HG03378 (cell line): Measurements from ENCODE around the gene DCST2.

Experiments
- ATAC-seq: cut with Tn5 transposase; IDR thresholded peaks from one replicate; pipeline ENCODE4 v1.9.1; 2021; ENCODE audit warnings: mild to moderate bottlenecking, moderate library complexity; ENCODE audit not compliant: unreplicated experiment

Gene DCST2

DNA sequence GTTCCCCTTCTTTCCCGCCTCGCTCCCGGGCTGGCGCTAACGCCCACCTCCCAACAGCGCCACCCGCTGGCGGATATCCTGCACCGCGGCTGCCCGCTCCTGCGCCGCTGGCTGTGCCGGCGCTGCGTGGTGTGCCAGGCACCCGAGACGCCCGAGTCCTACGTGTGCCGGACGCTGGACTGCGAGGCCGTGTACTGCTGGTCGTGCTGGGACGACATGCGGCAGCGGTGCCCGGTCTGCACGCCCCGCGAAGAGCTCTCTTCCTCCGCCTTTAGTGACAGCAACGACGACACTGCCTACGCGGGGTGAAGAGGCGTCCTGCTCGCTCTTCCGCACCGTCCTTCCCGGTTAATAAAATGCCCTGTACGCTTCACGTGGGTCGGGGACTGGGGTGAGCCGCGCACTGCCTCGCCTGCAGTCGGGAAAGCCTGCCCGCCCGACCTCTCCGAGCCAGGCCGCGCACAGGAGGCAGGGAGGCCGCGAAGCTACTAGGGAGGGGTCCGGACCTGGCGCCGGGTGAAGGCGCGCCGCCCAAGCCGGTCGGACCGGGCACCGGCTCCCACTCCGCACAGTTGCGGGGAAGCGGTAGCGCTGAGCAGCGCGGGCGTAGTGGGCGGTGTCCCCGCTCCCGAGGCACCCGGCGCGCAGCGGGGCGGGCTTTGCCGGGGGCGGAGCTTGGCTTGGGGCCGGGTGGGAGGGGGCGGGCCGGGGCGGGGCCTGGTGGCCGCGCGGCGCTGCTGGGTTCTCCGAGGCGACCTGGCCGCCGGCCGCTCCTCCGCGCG is 17.2 kb upstream of the DCST2 start, which contains the start of gene ADAM15:
ADAM15 (plus strand) TSS at position 757 of the 782 bp plus-strand sequence. CDS start 71 bp downstream, outside the sequence.
- no peak for ATAC-seq

DNA sequence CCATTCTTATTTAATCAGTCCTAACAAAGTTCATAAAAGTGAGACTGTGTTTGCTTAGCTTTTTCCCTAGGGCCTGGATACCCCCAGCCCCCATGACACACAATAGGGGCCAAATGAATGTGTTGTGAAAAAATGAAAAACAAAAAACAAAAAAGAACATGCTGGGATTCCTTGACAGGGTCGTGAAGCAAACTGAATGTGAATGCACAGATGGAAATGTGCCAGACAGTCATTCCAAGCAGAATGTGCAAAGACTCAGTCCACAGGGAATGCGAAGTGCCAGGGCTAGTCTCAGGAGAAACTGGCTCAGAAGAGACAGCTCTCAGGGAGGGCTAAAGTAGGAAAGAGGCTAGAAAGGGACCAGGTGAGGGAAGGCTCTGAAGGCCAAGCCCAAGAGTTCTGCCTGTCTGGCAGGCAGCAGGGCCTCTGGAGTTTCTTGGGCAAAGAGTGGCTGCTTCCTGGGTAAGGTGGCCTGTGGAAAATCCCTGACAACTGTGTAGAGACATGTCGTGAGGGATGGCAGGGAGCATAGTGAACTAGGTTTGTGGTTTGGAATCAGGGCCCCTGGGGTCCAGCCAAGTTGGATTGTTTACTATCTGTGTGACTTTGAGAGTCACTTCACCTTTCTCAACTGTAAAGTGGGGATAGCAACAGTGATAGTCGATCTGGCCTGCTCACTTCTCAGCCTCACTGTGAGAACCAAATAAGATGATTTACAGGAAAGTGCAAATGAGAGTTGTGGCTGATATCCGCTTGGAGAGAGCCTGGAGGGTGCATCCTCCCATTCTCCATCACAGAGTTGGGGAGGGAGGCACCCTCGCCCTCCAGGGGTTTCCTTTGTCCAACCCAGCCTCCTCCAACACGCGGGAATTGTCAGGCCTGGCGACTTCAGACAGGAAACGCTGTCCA is 16.3 kb upstream of the DCST2 start:
- ATAC-seq: no peak

DNA sequence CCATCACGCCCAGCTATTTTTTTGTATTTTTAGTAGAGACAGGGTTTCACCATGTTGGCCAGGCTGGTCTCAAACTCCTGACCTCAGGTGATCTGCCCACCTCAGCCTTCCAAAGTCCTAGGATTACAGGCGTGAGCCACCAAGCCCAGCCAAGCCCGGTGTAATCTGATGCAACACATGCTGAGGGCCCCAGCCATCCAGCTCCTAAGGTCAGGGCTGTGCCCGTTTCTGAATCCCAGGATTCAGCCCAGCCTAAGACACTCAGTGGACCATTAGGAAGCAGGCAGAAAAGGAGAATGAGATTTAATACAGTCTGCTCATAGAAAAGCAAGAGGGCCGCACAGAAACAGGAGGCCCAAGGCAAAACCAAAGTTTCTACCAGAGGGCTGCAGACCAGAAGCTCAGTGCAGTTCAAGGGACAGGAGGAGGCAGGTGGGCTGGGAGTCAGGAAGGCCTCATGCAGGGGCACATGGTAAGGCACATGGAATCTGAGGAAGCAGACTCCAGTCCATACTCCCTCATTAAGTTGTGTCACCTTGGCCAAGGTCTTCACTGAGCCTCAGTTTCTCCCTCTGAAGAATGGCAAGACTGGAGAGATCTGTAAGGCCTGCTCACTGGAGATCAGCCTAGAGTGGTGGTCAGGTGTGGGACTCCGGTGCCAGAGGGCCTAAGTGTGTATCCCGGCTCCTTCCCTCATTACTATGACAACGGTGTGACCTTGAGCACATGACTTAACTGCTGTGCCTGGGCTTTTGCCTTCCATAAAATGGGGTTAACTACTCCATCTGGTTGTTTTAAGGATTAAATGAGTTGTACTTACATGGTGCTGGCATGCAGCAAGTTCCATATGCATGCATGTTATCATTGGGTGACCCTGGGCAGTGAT is 15.1 kb upstream of the DCST2 start:
- no peak for ATAC-seq

DNA sequence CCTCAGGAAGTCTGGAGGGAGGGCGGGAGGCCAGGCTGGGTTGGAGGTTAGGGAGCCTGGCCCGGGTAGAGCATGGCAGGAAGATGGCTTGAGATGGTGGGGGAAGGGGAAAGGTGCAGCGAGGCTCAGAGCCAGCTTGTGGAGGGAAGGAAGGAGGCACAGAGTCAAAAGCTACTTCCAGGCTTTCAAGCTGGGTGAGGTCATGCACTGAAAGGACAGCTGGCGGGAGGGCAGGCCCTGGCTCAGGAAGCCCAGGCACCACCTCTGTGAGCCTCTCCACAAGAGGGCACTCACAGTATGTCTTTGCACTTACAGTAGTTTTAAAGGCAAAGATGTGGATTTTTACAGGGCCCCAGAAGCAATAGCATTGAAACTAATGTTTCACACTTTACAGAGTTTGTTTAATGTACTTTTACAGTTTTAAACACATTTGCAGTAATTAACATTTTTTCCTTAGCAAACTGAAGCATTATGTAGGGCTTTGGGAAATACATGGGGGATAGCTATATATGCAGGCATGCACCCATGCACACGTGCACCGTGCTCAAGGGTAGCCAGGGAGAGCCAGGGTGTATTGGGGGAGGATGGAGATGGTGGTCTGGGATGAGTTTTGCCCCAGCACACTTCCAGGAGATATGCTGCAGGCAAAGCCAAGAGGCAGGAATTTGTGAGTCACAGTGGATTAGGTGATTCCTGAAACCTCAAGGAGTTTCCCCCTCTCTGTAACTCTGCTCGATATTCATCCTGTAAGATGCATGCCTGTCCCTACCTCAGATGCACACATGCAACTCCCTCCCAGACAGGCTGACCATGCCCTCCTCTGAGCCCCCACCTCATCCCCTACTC is 11.5 kb upstream of the DCST2 start:
- no peak for ATAC-seq

DNA sequence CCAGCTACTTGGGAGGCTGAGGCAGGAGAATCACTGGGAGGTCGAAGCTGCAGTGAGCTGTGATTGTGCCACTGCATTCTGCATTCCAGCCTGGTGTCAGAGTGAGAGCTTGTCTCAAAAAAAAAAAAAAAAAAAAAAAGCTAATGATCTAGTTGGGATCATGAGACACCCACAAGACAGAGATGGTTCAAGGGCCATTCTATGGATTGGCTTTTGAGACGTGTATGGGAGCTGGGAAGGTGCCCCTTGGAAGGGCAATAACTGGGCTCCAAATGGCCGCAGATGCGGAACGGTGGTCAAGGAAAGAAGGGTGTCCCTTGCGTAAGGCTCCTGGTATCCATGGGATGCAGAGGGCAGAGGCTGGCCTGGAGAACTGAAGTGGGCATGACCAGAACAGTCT is 10.8 kb upstream of the DCST2 start:
- no peak for ATAC-seq

DNA sequence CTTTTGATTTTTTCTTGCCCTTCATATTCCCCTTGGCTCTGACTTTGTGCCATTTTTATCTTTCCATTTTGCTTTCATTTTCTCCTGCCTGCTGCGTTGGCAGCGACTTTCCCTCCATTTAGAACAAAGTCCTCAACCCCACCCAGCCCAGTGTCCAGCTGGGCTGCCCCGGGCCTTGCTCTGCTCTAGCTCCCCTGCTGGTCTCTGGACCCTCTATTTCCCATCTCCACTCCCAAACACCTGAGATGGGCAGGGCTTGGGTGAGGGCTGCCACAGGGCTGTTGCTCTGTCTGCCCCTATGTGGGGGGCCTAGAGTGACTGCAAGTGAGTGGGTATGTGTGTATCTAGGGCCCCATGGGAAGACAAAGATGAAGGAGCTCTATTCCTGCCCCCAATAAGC is 10.2 kb upstream of the DCST2 start:
- ATAC-seq: no peak

DNA sequence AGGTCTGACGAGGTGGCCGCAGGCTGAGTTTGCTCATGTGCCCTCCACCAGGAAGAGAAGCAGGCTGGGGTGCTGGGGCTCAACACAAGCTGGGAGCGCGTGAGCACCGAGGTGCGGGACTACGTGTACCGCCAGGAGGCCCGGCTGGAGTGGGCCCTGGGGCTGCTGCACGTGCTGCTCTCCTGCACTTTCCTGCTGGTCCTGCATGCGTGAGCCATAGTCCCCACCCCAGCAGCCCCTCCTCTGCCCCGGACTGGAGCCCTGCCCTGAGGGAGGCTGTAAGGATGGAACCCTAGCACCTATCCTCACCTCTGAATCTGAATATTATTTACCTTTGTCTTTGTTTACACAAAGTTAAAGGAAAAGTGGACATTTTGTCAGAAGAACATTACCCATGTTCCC is 9.7 kb upstream of the DCST2 start:
- ATAC-seq: no peak

DNA sequence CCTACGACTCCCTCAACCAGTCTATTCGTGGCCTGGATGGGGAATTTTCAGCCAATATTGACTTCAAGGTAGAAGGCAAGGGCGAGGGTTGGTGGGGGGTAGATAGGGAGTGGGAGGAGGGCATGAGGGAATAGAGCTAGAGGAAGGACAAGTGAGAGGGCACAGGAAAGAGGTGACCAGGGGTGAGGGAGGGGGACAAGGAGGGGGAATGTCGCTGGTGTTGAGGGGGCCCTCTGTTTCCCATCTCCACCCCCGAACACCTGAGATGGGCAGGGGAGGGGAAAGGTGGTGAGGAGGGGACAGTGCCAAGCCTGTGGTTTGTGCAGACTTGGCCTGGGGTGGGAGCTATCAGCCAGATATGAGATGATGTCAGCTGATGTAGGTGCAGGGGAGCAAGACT is 9.2 kb upstream of the DCST2 start:
- no peak for ATAC-seq

DNA sequence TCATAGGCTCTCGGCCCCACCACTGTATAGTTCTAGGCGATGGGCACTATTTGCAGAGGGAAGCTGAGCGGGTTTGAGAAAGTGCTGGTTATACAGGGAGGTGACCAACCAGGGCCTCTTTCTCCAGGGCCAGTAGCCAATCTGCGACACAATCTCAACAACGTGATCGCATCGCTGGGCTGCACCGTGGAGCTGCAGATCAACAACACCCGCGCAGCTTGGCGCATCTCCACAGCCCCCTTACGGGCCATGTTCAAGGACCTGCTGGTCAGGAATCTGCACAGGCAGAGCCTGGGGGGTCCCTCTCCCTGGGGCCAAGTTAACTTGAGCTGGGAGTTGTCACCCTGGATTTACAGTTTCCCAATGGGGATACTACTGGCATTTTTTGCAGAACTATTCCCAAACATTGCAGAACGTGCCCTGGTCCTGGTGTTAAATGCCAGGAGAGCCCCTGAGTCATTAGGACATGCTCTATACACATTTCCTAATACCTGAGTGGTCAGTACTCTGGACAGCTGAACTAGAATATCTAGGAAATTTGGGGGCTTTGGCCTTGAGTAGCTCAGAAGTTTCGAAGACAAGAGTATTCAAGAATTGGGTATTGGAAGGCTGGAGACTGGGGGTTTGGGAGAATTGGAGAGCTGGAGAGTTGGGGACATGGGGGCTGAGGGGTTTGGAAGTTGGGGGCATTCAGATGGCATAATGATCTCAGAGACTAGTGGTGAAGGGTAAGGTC is 6.9 kb upstream of the DCST2 start:
- ATAC-seq: no peak

DNA sequence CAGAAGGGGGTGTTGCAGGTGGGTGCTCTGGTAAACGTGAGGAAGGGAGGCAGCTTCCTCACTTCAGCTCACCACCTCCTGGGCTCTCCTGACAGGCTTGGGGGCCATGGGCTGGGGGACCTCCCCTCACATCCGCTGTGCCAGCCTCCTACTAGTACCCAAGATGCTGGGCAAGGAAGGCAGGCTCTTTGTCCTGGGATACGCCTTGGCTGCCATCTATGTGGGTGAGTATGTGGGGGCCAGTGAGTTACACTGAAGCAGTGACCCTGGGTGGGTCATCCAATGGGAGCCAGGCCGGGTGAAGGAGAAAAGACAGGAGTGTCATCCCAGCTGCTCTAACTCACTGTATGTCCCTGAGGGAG is 5.7 kb upstream of the DCST2 start:
- ATAC-seq: no peak

DNA sequence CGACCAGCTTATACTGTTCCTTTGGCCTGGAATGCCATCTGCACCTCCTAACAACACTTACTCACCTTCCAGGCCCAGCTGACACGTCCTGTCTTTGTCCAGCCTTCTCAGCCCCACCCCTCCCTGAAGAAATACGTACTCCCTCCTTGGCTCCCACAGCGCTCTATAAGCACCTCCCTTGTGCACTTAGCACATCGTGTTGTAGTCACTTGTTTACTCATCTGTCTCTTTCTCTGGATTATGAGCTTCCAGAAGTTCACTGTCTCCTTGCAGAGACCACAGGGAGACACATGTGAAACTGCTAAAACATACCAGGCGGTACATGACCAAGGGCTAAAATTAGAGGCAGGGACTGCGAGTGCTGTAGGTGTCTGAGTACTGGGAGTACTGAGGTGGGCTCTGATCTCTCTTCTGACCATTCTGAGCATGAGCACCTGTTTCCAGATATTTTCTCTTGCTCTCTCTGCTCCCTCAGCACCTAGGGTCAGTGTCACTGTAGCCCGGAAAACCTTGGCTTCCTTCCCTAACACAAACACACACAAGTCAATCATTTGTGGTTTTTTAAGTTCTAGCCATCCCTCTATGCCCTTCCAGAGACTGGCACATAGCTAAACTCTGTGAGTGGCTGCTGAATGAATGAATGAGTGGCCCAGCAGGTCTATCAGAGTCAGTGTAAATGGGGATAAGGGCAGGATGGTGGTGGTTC is 5.2 kb upstream of the DCST2 start:
- no peak for ATAC-seq

DNA sequence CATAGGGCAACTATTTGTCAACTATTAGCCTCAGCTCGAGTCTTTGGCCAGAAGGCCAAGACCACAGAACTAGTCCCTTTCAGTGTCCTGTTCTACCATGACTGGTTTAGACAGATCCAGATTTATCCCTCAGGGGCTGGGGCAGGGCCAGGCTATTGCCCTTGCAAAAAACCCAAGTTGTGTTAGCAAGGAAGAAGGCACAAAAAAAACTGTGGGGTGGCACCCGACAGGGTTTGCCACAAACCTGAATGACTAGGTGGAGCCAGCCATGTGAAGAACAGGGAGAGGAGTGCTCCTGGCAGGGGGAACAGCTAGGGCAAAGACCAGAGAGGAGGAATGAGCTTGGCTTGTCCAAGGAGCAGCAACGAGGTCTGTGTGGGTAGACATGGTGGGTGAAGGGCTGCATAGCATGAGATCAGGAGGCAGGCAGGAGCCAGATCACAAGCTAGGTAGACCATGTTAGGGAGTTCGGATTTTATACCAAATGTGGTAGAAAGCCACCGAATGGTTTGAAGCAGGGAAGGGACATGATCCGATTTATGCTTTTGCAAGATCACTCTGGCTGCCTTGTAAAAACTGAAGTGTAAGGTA is 4.4 kb upstream of the DCST2 start:
- no peak for ATAC-seq

DNA sequence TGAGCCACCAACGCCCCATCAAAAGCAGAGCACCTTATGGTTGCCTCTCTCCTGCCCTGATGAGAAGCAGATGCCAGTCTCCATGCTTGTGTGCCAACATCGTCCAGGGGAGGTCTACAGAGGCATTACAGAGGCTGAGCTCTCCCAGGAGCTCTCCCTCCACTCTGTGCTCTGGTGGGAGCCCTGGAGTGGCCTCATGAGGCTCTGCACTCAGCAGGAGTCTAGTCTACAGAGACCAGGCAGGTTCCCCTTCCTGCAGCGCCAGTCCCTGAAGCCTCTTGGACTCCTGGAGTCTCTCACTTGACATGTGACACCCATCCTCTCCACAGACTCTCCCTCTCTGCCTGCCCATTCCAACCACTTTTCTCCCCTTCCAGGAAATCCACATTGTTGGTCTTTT is 3.5 kb upstream of the DCST2 start:
- no peak for ATAC-seq

DNA sequence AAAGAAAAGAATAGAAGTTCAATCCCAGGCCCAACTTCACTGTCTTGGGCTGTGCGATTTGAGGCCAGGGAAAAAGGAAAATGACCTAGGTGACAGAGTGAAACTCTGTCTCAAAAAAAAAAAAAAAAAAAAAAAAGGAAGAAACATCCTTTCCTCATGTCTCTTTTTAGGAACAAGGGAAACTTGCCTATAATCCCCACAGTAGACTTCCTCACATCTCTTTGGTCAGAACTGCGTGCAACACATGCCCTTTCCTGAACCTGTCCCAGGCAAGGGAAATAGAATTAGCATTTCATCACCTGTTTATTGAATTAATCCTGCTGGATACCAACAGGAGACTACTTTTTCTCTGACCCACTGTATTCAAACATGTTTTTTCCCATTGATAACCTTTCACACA is 2.4 kb upstream of the DCST2 start:
- no peak for ATAC-seq

DNA sequence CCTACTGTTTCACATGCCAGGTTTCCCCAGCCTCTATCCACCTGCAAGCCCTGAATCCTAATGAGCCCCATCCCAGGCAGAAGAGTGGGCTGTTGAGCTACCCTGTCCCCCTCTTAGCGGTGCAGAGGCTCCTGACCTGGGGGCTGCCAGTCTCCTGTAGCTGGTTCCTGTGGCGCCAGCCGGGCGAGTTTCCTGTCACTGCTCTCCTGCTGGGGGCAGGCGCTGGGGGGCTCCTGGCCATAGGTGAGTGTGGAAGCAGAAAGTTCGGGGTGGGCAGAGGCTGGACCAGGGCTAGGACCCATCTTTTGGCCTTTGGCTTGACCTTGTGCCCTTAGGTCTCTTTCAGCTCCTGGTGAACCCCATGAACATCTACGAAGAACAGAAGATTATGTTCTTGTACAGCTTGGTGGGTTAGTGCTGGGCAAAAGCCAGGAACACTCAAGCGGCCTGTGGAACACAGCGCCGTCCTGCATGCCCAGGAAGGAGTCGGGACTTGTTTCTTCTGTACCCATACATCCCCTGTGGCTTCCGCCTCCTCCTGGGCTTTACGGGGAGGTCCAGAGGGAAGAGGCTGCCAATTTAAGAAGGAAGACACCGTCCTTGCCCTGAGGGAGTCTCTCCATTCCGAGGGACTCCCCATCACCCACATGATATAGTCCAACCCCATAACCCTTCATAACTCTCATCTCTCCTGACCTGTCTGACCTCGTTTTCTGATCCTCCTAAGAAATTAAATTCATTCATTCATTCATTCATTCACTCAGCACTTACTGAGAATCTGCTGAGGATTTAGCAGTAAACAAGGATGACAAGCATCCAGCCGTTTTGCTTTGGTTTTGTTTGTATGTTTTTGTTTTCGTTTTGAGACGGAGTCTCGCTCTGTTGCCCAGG is 982 bp upstream of the DCST2 start:
- ATAC-seq: no peak

DNA sequence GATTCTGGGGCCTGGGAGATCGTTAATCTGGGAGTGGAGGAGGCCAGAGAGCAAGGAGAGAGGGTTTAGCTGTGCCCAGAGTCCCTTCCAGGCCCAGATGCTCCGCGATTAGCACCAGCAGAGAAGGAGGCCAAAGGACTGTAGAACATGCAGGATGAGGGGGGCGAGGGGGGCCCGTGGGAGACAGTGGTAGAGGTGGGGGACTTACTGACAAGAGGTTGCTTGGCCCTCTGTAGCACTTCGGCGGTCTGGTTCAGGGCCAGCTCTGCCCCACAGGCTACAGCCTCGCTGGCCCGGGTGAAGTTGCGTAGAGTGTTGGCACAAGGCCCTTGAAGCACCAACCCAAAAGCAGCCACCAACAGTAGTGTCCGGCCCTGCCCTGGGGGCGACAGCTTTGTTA is 695 bp downstream of the DCST2 start:
- no peak for ATAC-seq

DNA sequence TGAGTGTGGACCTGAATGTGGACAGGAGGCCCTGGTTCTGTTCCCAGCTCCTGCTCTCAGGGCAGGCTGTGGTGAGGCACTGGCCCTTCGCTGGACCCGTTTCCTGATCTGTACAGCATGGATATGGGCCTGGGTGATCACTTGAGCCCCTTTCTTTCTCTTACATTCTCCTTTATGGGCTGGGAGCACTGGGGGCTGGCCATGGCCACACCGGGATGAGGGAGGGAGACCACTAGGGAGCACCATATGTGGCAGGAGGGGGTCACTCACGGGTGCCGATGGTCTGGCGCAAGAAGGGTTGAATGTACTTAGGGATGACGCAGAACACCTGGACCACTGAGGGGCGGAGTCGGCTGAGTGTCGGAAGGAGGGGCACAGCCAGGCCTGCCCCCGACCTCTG is 2.7 kb downstream of the DCST2 start:
- no peak for ATAC-seq
